HG02678 (cell line): ENCODE data around the gene INPP5K.
"Not testable (repeated sequence)": the region's sequence is repeated elsewhere in the genome, so short reads cannot be mapped to it uniquely, and the experiment has no call there.

Experiments
- ATAC-seq: cut with Tn5 transposase; IDR thresholded peaks from one replicate; pipeline ENCODE4 v1.9.1; 2021; ENCODE audit warnings: mild to moderate bottlenecking, moderate library complexity; ENCODE audit not compliant: unreplicated experiment

The INPP5K gene

GRCh38 chr17:1548032-1548431 is 31.6 kb upstream of the INPP5K start:
- ATAC-seq = no peak

GRCh38 chr17:1546292-1546922 is 30.0 kb upstream of the INPP5K start:
- ATAC-seq = no peak

- no peak for ATAC-seq
Measured at GRCh38 chr17:1545618-1546017, 29.2 kb upstream of the INPP5K start.

GRCh38 chr17:1542316-1542715 is 25.9 kb upstream of the INPP5K start:
- ATAC-seq = no peak

- ATAC-seq = no peak
Measured at GRCh38 chr17:1541367-1541904, 25.0 kb upstream of the INPP5K start.

- ATAC-seq = no peak
Measured at GRCh38 chr17:1539811-1540210, 23.4 kb upstream of the INPP5K start.

- ATAC-seq = no peak
Measured at GRCh38 chr17:1535737-1536136, 19.3 kb upstream of the INPP5K start.

GRCh38 chr17:1533661-1534325 is 17.4 kb upstream of the INPP5K start:
- no peak for ATAC-seq

- ATAC-seq = no peak
Measured at GRCh38 chr17:1532836-1533602, 16.6 kb upstream of the INPP5K start.

- no peak for ATAC-seq
Measured at GRCh38 chr17:1529863-1530262, 13.5 kb upstream of the INPP5K start.

GRCh38 chr17:1526876-1527275 is 10.5 kb upstream of the INPP5K start:
- not testable (repeated sequence) for ATAC-seq

GRCh38 chr17:1522626-1523025 is 6.2 kb upstream of the INPP5K start:
- ATAC-seq = no peak

GRCh38 chr17:1521086-1521640 is 4.8 kb upstream of the INPP5K start:
- ATAC-seq = no peak

- ATAC-seq = no peak
Measured at GRCh38 chr17:1519678-1520077, 3.3 kb upstream of the INPP5K start.

GRCh38 chr17:1518410-1518809 is 2.0 kb upstream of the INPP5K start:
- no peak for ATAC-seq

GRCh38 chr17:1515640-1516387 is 598 bp downstream of the INPP5K start:
- ATAC-seq = no peak

- no peak for ATAC-seq
Measured at GRCh38 chr17:1512351-1512750, 4.1 kb downstream of the INPP5K start.

- ATAC-seq = no peak
Measured at GRCh38 chr17:1511756-1512321, 4.6 kb downstream of the INPP5K start.

GRCh38 chr17:1511290-1511689 is 5.1 kb downstream of the INPP5K start:
- ATAC-seq = no peak

GRCh38 chr17:1509290-1509881 is 7.0 kb downstream of the INPP5K start:
- ATAC-seq = no peak
